Measurements from ENCODE around the gene MR1. TPM values are rescaled to one million over a fixed set of nuclear protein-coding genes. Genes with fewer than 3 reads are reported as not detected.
A peak's percentile ranks its signal among the peaks of the same experiment; 100 is the strongest.

MR1 gene
- total and polyA plus RNA-seq, 2 donors (not counting 1 experiment from before 2014, with no cell fraction given): 41.6 to 42.1 TPM

- peak within 1 kb of the TSS; percentile 95 for H3K4me2 ChIP-seq (ENCODE audit: extremely low read depth, insufficient read depth, low read length)
- peak within 1 kb of the TSS; percentile 87 for H3K27ac ChIP-seq (ENCODE audit: insufficient read depth, low read length)
- H3K9me3 ChIP-seq (ENCODE audit: control insufficient read depth, insufficient read depth, low read depth, low read length): no peaks in the 10 kb centered on the region
- peak within 1 kb of the TSS; percentile 91 to 99 (median 96) for H3K4me3 ChIP-seq (replicated peaks in 1 of 4; ENCODE audit: control extremely low read depth in 1 of 4, insufficient read depth in 1 of 4, low read depth in 3 of 4, low read length in 4 of 4)
- H3K27me3 ChIP-seq (ENCODE audit: control insufficient read depth, insufficient read depth, low read length): no peaks in the 10 kb centered on the region
- H3K79me2 ChIP-seq (ENCODE audit: control insufficient read depth, insufficient read depth, low read length): peaks cover 55% of the 10 kb centered on the region
- peak; percentile 94 to 96 for DNase-seq (ENCODE audit: low read depth in 2 of 2)
- H3K9ac ChIP-seq (ENCODE audit: insufficient read depth, low read length): peak within 1 kb of the TSS; percentile 88
- H2AFZ ChIP-seq (ENCODE audit: low read length): peak within 1 kb of the TSS; percentile 76
- H3K36me3 ChIP-seq (ENCODE audit: control insufficient read depth, insufficient read depth, low read length): peaks cover 8% of the 10 kb centered on the region
- TF ChIP-seq CTCF (conservative IDR thresholded peaks at IDR 0.05 in 1 of 2, IDR thresholded peaks at IDR 0.05 in 1 of 2; ENCODE audit: low read depth in 1 of 2, low read length in 2 of 2): no peak
- no peak for TF ChIP-seq EZH2 (IDR thresholded peaks at IDR 0.05; ENCODE audit: low read length, missing control alignments)
- H3K4me1 ChIP-seq (ENCODE audit: control insufficient read depth, extremely low read depth, insufficient read depth, low read length): peaks cover 10% of the 10 kb centered on the region
- peaks cover 6% of the 10 kb centered on the region for H4K20me1 ChIP-seq (ENCODE audit: control insufficient read depth, extremely low read depth, insufficient read depth, low read length)
Observed at GRCh38 chr1:181088079-181089016, 54.6 kb downstream of the MR1 start, which contains the start of gene IER5. Gene IER5, plus strand, starts transcription at chr1:181088700. Its CDS starts 203 bp downstream, at chr1:181088903.

GRCh38 chr1:181089017-181089675 is 55.4 kb downstream of the MR1 start:
- H3K79me2 ChIP-seq (ENCODE audit: control insufficient read depth, insufficient read depth, low read length): peaks cover 61% of the 10 kb centered on the region
- no peaks in the 10 kb centered on the region for H3K27me3 ChIP-seq (ENCODE audit: control insufficient read depth, insufficient read depth, low read length)
- peaks cover 8% of the 10 kb centered on the region for H3K36me3 ChIP-seq (ENCODE audit: control insufficient read depth, insufficient read depth, low read length)
- H3K9me3 ChIP-seq (ENCODE audit: control insufficient read depth, insufficient read depth, low read depth, low read length): no peaks in the 10 kb centered on the region
- H3K4me1 ChIP-seq (ENCODE audit: control insufficient read depth, extremely low read depth, insufficient read depth, low read length): peaks cover 14% of the 10 kb centered on the region
- no peak overlapping the region for H3K4me2 ChIP-seq (ENCODE audit: extremely low read depth, insufficient read depth, low read length)
- peak overlapping the region; percentile 91 to 99 (median 96) for H3K4me3 ChIP-seq (replicated peaks in 1 of 4; ENCODE audit: control extremely low read depth in 1 of 4, insufficient read depth in 1 of 4, low read depth in 3 of 4, low read length in 4 of 4)
- H4K20me1 ChIP-seq (ENCODE audit: control insufficient read depth, extremely low read depth, insufficient read depth, low read length): peaks cover 6% of the 10 kb centered on the region
- no peak overlapping the region for H2AFZ ChIP-seq (ENCODE audit: low read length)
- peak overlapping the region; percentile 87 for H3K27ac ChIP-seq (ENCODE audit: insufficient read depth, low read length)
- peak in 1 of 2 donors; percentile 14 for DNase-seq (ENCODE audit: low read depth in 2 of 2)
- TF ChIP-seq EZH2 (IDR thresholded peaks at IDR 0.05; ENCODE audit: low read length, missing control alignments) (no peak), CTCF (conservative IDR thresholded peaks at IDR 0.05 in 1 of 2, IDR thresholded peaks at IDR 0.05 in 1 of 2; ENCODE audit: low read depth in 1 of 2, low read length in 2 of 2) (no peak)
- H3K9ac ChIP-seq (ENCODE audit: insufficient read depth, low read length): peak overlapping the region; percentile 88
